Stimulated activated naive B cell treated with anti-CD40 and anti-IgM and Interleukin-4, amounts not matched to agents 10 μg/mL and 1 μg/mL and 100 μg/mL, for 72 hours (primary cell): Measurements from ENCODE around the gene GPR63.

Source experiments
- ATAC-seq, 2 donors: fragments of 150-1000 bp; cut with Tn5 transposase; replicated peaks; 2 replicates each; pipeline ENCODE4 v1.10.0; 2021; ENCODE audit warnings: moderate library complexity in 1 of 2
- DNase-seq: peaks from one replicate; pipeline ENCODE4 v3.0.0; 2021
- H3K27ac Mint-ChIP-seq: one replicate; pipeline ENCODE4 v1.8.0; 2022; ENCODE audit warnings: mild to moderate bottlenecking, mixed read lengths
- H3K27me3 Mint-ChIP-seq, 2 donors: one replicate each; pipeline ENCODE4 v1.8.0; 2022; ENCODE audit warnings: mixed read lengths in 2 of 2
- H3K36me3 Mint-ChIP-seq, 2 donors: one replicate each; pipeline ENCODE4 v1.8.0; 2022; ENCODE audit warnings: mixed read lengths in 2 of 2, mild to moderate bottlenecking in 1 of 2
- H3K4me1 Mint-ChIP-seq, 2 donors: one replicate each; pipeline ENCODE4 v1.8.0; 2022; ENCODE audit warnings: mixed read lengths in 2 of 2, mild to moderate bottlenecking in 1 of 2
- H3K4me3 Mint-ChIP-seq, 2 donors: one replicate each; pipeline ENCODE4 v1.8.0; 2022; ENCODE audit warnings: mild to moderate bottlenecking in 2 of 2, mixed read lengths in 2 of 2, moderate library complexity in 1 of 2
- H3K9me3 Mint-ChIP-seq, 2 donors: one replicate each; pipeline ENCODE4 v1.8.0; 2022; ENCODE audit warnings: mixed read lengths in 2 of 2, mild to moderate bottlenecking in 1 of 2

The GPR63 gene

GRCh38 chr6:96851858-96852257 is 14.6 kb upstream of the GPR63 start:
- no peak overlapping the region for H3K4me3 Mint-ChIP-seq
- H3K27ac Mint-ChIP-seq = no peak overlapping the region
- no peak for ATAC-seq
- H3K36me3 Mint-ChIP-seq = peaks cover 0 to 3% of the 10 kb centered on the region in 2 donors
- DNase-seq = no peak
- H3K27me3 Mint-ChIP-seq = peaks cover 11 to 13% of the 10 kb centered on the region in 2 donors
- H3K9me3 Mint-ChIP-seq = peaks cover 4 to 9% of the 10 kb centered on the region in 2 donors
- no peaks in the 10 kb centered on the region for H3K4me1 Mint-ChIP-seq

- peaks cover 22 to 30% of the 10 kb centered on the region in 2 donors for H3K27me3 Mint-ChIP-seq
- peaks cover 6 to 20% of the 10 kb centered on the region in 2 donors for H3K9me3 Mint-ChIP-seq
- no peaks in the 10 kb centered on the region for H3K4me1 Mint-ChIP-seq
- DNase-seq (no peak), ATAC-seq (no peak)
- H3K27ac Mint-ChIP-seq = no peak overlapping the region
- no peak overlapping the region for H3K4me3 Mint-ChIP-seq
- peaks cover under 1 to 3% of the 10 kb centered on the region in 2 donors for H3K36me3 Mint-ChIP-seq
Observed at GRCh38 chr6:96849615-96850014, 12.3 kb upstream of the GPR63 start.

DNA sequence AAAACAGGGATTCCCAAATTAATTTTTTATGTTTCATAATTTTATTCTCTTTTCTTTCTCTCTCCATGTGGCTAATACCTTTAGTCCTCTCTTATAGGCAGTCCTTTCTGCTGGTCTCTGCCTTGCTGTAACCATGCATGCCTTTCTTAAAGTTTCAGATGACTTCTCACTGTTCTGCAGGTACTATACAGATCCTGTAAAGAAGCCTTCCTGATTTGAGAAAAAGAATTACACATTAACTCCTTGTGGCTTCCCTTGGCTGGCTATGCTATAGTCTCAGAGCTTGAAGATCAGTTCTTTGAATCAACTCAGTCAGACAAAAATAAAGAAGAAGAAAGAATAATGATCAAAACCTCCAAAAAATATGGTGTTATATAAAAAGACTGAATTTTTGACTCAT is 7.3 kb upstream of the GPR63 start:
- H3K4me1 Mint-ChIP-seq = no peaks in the 10 kb centered on the region
- peaks cover 3% of the 10 kb centered on the region in 2 donors for H3K36me3 Mint-ChIP-seq
- H3K9me3 Mint-ChIP-seq = peaks cover 6 to 21% of the 10 kb centered on the region in 2 donors
- no peak overlapping the region for H3K4me3 Mint-ChIP-seq
- DNase-seq (no peak), ATAC-seq (no peak)
- peaks cover 34 to 41% of the 10 kb centered on the region in 2 donors for H3K27me3 Mint-ChIP-seq
- no peak overlapping the region for H3K27ac Mint-ChIP-seq

DNA sequence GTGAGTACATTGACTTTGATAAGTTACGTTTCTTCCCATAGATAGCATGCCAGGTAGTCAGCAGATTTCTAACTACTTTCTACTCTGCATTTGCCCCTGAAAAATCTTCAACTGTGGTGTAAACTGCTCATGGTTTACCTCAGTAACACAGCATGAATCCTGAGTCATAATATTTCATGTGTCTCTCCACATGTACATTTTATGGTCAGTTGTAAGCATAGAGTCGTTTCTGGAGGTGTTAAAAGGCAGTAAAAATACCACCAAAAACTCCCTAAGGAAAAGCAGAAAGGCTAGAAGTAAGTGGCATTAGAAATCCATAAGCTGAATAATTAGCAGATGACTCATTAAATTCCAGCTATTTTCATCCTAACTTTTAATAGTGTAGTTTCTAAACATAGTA is 4.1 kb upstream of the GPR63 start:
- Mint-ChIP-seq H3K4me1 (peaks cover 9 to 20% of the 10 kb centered on the region in 2 donors), H3K9me3 (peaks cover 0 to 8% of the 10 kb centered on the region in 2 donors), H3K4me3 (no peak overlapping the region), H3K36me3 (peaks cover 0 to 3% of the 10 kb centered on the region in 2 donors), H3K27ac (no peak overlapping the region), H3K27me3 (peaks cover 47 to 58% of the 10 kb centered on the region in 2 donors)
- no peak for DNase-seq
- no peak for ATAC-seq

GRCh38 chr6:96836631-96837080 is 621 bp downstream of the GPR63 start:
- DNase-seq (no peak), ATAC-seq (peak; percentile 20 to 24)
- Mint-ChIP-seq H3K9me3 (no peaks in the 10 kb centered on the region), H3K27ac (peak overlapping the region; percentile 14), H3K27me3 (peaks cover 40 to 45% of the 10 kb centered on the region in 2 donors), H3K36me3 (no peaks in the 10 kb centered on the region), H3K4me1 (peaks cover 10 to 23% of the 10 kb centered on the region in 2 donors), H3K4me3 (peak overlapping the region; percentile 92 to 95)

- Mint-ChIP-seq H3K27ac (no peak overlapping the region), H3K4me3 (no peak overlapping the region), H3K9me3 (no peaks in the 10 kb centered on the region), H3K4me1 (peaks cover 10 to 23% of the 10 kb centered on the region in 2 donors), H3K27me3 (peaks cover 36 to 38% of the 10 kb centered on the region in 2 donors), H3K36me3 (no peaks in the 10 kb centered on the region)
- DNase-seq (no peak), ATAC-seq (no peak)
Observed at GRCh38 chr6:96834070-96834469, 3.2 kb downstream of the GPR63 start.

GRCh38 chr6:96832780-96833179 is 4.5 kb downstream of the GPR63 start:
- Mint-ChIP-seq H3K9me3 (no peaks in the 10 kb centered on the region), H3K27me3 (peaks cover 24 to 25% of the 10 kb centered on the region in 2 donors), H3K27ac (no peak overlapping the region), H3K4me1 (peaks cover 7 to 15% of the 10 kb centered on the region in 2 donors), H3K36me3 (no peaks in the 10 kb centered on the region), H3K4me3 (no peak overlapping the region)
- ATAC-seq (no peak), DNase-seq (no peak)

DNA sequence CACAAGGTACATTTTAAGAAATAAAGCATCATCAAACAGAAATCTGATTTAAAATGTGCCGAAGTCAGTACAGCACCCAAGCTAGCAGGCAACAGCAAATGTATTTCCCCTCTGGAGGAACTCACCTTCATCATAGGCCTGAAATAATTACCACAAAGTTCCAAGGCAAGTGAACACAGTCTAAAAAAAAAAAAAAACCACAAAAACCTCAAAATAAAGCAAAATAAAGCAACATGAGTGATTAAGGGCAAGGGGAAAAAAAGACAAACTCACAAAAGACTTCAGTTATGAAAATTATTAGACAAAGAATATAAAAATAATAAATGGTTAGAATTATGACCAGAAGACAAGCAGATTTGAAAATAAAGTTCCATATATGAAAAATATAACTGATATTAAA is 10.4 kb downstream of the GPR63 start:
- Mint-ChIP-seq H3K36me3 (no peaks in the 10 kb centered on the region), H3K4me3 (no peak overlapping the region), H3K9me3 (no peaks in the 10 kb centered on the region), H3K27ac (no peak overlapping the region), H3K27me3 (peaks cover 0 to 6% of the 10 kb centered on the region in 2 donors), H3K4me1 (no peaks in the 10 kb centered on the region)
- DNase-seq (no peak), ATAC-seq (no peak)

DNA sequence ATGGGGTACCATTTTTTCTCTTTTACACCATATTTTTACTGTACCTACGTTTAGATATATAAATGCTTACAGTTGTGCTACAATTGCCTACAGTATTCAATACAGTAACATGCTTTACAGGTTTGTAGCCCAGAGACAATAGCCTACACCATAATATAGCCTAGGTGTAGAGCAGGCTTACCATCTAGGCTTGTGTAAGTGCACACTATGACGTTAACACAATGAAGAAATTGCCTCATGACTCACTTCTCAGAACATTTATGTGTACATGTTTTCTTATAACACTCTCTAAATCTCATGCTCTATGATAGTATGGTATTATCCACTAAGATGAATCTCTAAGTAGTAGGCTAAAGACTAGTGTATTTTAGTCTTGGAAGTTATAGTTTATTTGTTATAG is 13.5 kb downstream of the GPR63 start:
- DNase-seq (no peak), ATAC-seq (no peak)
- no peak overlapping the region for H3K4me3 Mint-ChIP-seq
- peaks cover 0 to 6% of the 10 kb centered on the region in 2 donors for H3K4me1 Mint-ChIP-seq
- peaks cover 0 to 3% of the 10 kb centered on the region in 2 donors for H3K9me3 Mint-ChIP-seq
- peaks cover 0 to under 1% of the 10 kb centered on the region in 2 donors for H3K36me3 Mint-ChIP-seq
- H3K27ac Mint-ChIP-seq = no peak overlapping the region
- peaks cover 0 to 4% of the 10 kb centered on the region in 2 donors for H3K27me3 Mint-ChIP-seq

- Mint-ChIP-seq H3K4me1 (peaks cover 0 to 6% of the 10 kb centered on the region in 2 donors), H3K4me3 (no peak overlapping the region), H3K27me3 (no peaks in the 10 kb centered on the region), H3K9me3 (peaks cover 0 to 4% of the 10 kb centered on the region in 2 donors), H3K27ac (no peak overlapping the region), H3K36me3 (peaks cover 0 to 1% of the 10 kb centered on the region in 2 donors)
- ATAC-seq (no peak), DNase-seq (no peak)
Observed at GRCh38 chr6:96821034-96821433, 16.2 kb downstream of the GPR63 start.

- Mint-ChIP-seq H3K9me3 (peaks cover 0 to 4% of the 10 kb centered on the region in 2 donors), H3K4me1 (peaks cover 3 to 16% of the 10 kb centered on the region in 2 donors), H3K27me3 (peaks cover 0 to 9% of the 10 kb centered on the region in 2 donors), H3K36me3 (peaks cover 0 to 1% of the 10 kb centered on the region in 2 donors), H3K4me3 (no peak overlapping the region), H3K27ac (no peak overlapping the region)
- DNase-seq = no peak
- no peak for ATAC-seq
Observed at GRCh38 chr6:96816301-96816817, 20.9 kb downstream of the GPR63 start.

DNA sequence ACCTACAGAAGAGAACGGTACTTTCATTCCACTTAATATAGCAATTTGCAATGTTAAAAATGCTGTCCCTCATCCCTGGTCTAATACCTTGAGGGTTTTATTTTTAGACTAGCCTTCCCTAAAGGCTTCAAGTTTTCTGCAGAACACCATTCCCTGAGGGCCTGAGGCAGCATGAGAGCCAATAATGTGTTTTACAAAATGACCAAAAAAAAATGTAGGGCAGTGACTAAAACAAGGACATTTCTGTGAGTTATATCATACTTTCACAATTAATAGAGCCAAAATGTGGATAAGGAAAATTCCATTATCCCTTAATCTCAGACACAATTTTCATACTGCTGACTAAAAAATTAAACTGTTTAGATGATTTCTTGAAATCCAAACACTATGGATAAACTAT is 22.7 kb downstream of the GPR63 start:
- Mint-ChIP-seq H3K4me3 (no peak overlapping the region), H3K36me3 (peaks cover 0 to 1% of the 10 kb centered on the region in 2 donors), H3K9me3 (peaks cover 0 to 4% of the 10 kb centered on the region in 2 donors), H3K4me1 (peaks cover 3 to 11% of the 10 kb centered on the region in 2 donors), H3K27ac (no peak overlapping the region), H3K27me3 (peaks cover 0 to 9% of the 10 kb centered on the region in 2 donors)
- ATAC-seq = no peak
- no peak for DNase-seq

DNA sequence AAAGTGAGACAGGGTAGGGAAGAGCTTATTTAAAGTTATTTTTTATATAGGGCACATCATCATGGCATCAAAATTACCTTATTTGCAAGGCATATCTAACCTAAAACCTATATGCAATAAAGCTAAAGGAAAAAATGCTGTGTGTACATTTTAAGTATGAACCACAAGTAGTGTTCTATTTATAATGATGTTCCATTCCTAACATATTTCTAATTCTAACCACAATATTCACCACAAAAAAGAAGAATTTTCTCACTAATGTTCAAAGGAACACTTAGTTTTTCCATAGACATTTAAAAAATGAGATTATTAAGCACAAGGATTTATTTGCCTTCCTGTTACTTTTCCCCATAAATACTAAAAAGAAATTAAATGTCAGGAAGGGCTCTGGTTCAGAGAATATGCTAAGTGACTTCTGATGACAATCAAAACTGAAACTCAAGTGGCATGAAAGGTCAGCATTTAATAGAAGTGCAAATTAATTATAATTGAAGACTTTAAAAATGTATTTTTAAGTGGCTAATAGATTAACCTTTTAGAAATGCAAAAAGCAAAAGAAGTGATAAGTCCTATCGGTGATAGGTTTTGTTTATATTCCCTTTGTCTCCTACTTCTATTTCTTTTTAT is 25.1 kb downstream of the GPR63 start:
- H3K4me3 Mint-ChIP-seq = no peak overlapping the region
- H3K4me1 Mint-ChIP-seq = peaks cover 3 to 11% of the 10 kb centered on the region in 2 donors
- no peaks in the 10 kb centered on the region for H3K36me3 Mint-ChIP-seq
- H3K27ac Mint-ChIP-seq = no peak overlapping the region
- ATAC-seq (peak; percentile 25 to 45), DNase-seq (no peak)
- peaks cover 0 to 9% of the 10 kb centered on the region in 2 donors for H3K27me3 Mint-ChIP-seq
- H3K9me3 Mint-ChIP-seq = no peaks in the 10 kb centered on the region

GRCh38 chr6:96811670-96812069 is 25.6 kb downstream of the GPR63 start:
- DNase-seq (no peak), ATAC-seq (no peak)

GRCh38 chr6:96811136-96811535 is 26.1 kb downstream of the GPR63 start:
- peaks cover 0 to 9% of the 10 kb centered on the region in 2 donors for H3K27me3 Mint-ChIP-seq
- H3K4me1 Mint-ChIP-seq = peaks cover 3 to 11% of the 10 kb centered on the region in 2 donors
- H3K9me3 Mint-ChIP-seq = no peaks in the 10 kb centered on the region
- DNase-seq (no peak), ATAC-seq (no peak)
- H3K4me3 Mint-ChIP-seq = no peak overlapping the region
- H3K27ac Mint-ChIP-seq = no peak overlapping the region
- no peaks in the 10 kb centered on the region for H3K36me3 Mint-ChIP-seq

More at GRCh38 chr6:96811670-96812069, 25.6 kb downstream of the GPR63 start:
- Mint-ChIP-seq H3K27me3 (peaks cover 0 to 9% of the 10 kb centered on the region in 2 donors), H3K9me3 (no peaks in the 10 kb centered on the region), H3K4me1 (peaks cover 3 to 11% of the 10 kb centered on the region in 2 donors), H3K27ac (no peak overlapping the region), H3K4me3 (no peak overlapping the region), H3K36me3 (no peaks in the 10 kb centered on the region)
